ENCODE data around the gene SLC15A1.
"Not testable (repeated sequence)": the region's sequence is repeated elsewhere in the genome, so short reads cannot be mapped to it uniquely, and the experiment has no call there.

The SLC15A1 gene

GRCh38 chr13:98781470-98781869 is 29.0 kb upstream of the SLC15A1 start:
- no peak for DNase-seq (ENCODE audit: low read depth)

- no peak for DNase-seq (ENCODE audit: low read depth)
These were observed 28.6 kb upstream of the SLC15A1 start for GRCh38 chr13:98781045-98781444.

- DNase-seq (ENCODE audit: low read depth): no peak
These were observed 28.0 kb upstream of the SLC15A1 start for GRCh38 chr13:98780451-98780850.

- DNase-seq (ENCODE audit: low read depth): no peak
These were observed 27.2 kb upstream of the SLC15A1 start for GRCh38 chr13:98779695-98780094.

- no peak for DNase-seq (ENCODE audit: low read depth)
These were observed 26.3 kb upstream of the SLC15A1 start for GRCh38 chr13:98778749-98779148.

GRCh38 chr13:98776644-98777043 is 24.2 kb upstream of the SLC15A1 start:
- no peak for DNase-seq (ENCODE audit: low read depth)

- no peak for DNase-seq (ENCODE audit: low read depth)
These were observed 23.5 kb upstream of the SLC15A1 start for GRCh38 chr13:98775844-98776598.

GRCh38 chr13:98775386-98775785 is 22.9 kb upstream of the SLC15A1 start:
- DNase-seq (ENCODE audit: low read depth): no peak

GRCh38 chr13:98774776-98775175 is 22.3 kb upstream of the SLC15A1 start:
- no peak for DNase-seq (ENCODE audit: low read depth)

- no peak for DNase-seq (ENCODE audit: low read depth)
These were observed 21.4 kb upstream of the SLC15A1 start for GRCh38 chr13:98773921-98774320.

GRCh38 chr13:98772794-98773452 is 20.5 kb upstream of the SLC15A1 start:
- no peak for DNase-seq (ENCODE audit: low read depth)

GRCh38 chr13:98771838-98772611 is 19.6 kb upstream of the SLC15A1 start:
- DNase-seq (ENCODE audit: low read depth): no peak

GRCh38 chr13:98769736-98770135 is 17.3 kb upstream of the SLC15A1 start:
- no peak for DNase-seq (ENCODE audit: low read depth)

GRCh38 chr13:98768522-98768921 is 16.1 kb upstream of the SLC15A1 start:
- no peak for DNase-seq (ENCODE audit: low read depth)

- no peak for DNase-seq (ENCODE audit: low read depth)
These were observed 14.2 kb upstream of the SLC15A1 start for GRCh38 chr13:98766697-98767096.

- DNase-seq (ENCODE audit: low read depth): no peak
These were observed 13.6 kb upstream of the SLC15A1 start for GRCh38 chr13:98765996-98766519.

- DNase-seq (ENCODE audit: low read depth): no peak
These were observed 9.6 kb upstream of the SLC15A1 start for GRCh38 chr13:98761986-98762616.

GRCh38 chr13:98761126-98761985 is 8.9 kb upstream of the SLC15A1 start:
- no peak for DNase-seq (ENCODE audit: low read depth)

GRCh38 chr13:98755729-98756128 is 3.3 kb upstream of the SLC15A1 start:
- DNase-seq (ENCODE audit: low read depth): no peak

GRCh38 chr13:98755116-98755515 is 2.6 kb upstream of the SLC15A1 start:
- DNase-seq (ENCODE audit: low read depth): no peak

- DNase-seq (ENCODE audit: low read depth): not testable (repeated sequence)
These were observed 2.0 kb upstream of the SLC15A1 start for GRCh38 chr13:98754468-98754867.

All from activated T-cell treated with anti-CD3 and anti-CD28 coated beads for 24 hours (primary cell).